Fibroblast of skin of right biceps (primary cell): ENCODE results near the gene ABI1.

Source experiments
- DNase-seq: peaks from one replicate; pipeline ENCODE4 v3.0.0-alpha.2; 2013

The ABI1 gene

DNA sequence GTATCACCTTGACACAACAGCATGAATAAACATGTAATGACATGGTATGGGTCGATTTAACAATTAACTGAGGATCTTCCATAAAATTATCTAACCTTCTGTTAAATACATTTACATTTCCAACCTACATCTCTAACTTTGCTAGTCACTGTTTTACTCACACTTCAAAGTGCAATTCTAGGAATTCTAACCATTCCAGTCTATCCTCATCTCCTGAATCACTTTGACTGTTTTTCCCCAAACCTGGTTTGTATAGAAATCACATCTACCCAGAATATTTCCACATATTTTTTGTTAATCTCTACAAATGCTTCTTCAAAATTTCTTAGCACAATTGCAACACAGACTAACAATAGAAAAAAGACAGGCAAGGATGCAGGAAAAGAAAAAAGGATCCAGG, 6.2 kb downstream of the ABI1 start:
- peak; percentile 38 for DNase-seq

- no peak for DNase-seq
Observed at GRCh38 chr10:26844396-26844975, 16.3 kb downstream of the ABI1 start.

DNA sequence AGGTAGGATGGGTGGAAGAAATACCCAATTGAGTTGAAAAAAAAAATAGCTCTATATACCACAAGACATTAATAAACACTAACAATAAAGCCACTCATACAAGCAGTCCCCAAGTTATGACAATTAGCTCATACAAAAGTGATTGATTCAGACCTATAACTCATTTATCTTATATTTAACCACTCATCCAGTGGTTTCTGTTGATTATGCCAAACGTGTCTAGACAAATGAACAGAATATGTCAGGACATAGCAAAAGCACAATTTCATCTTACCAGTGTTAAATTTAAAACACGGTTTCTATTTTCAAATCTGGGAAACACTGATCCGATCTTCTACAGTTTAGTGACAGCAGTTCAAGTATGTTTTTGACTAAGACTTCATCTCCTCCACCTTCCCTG, 17.0 kb downstream of the ABI1 start:
- no peak for DNase-seq

DNA sequence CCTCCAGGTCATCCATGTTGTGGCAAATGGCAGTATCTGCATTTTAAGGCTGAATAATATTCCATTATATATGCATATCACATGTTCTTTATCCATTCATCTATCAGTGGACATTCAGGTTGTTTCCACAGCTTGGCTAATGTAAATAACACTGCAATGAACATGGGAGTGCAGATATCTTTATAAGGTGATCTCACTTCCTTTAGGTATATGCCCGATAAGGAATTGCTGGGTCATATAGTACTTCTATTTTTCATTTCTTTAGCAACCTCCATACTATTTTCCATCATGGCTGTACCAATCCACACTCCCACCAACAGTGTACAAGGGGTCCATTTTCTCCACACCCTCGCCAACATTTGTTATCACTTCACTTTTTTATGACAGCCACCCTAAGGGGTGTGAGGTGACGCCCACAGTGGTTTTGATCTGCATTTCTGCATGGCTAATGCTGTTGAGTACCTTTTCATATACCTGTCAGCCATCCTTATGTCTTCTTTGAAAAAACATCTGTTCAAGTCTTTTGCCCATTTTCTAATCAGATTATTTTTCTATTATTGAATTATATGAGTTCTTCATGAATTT, 18.9 kb downstream of the ABI1 start:
- DNase-seq = no peak

- DNase-seq = no peak
Observed at GRCh38 chr10:26840938-26841732, 19.6 kb downstream of the ABI1 start.

- peak; percentile 55 for DNase-seq
Observed at GRCh38 chr10:26839966-26840627, 20.7 kb downstream of the ABI1 start.

GRCh38 chr10:26837139-26837538, 23.6 kb downstream of the ABI1 start:
- DNase-seq = no peak

GRCh38 chr10:26835025-26835424, 25.7 kb downstream of the ABI1 start:
- DNase-seq = no peak

GRCh38 chr10:26832960-26833359, 27.8 kb downstream of the ABI1 start:
- no peak for DNase-seq

DNA sequence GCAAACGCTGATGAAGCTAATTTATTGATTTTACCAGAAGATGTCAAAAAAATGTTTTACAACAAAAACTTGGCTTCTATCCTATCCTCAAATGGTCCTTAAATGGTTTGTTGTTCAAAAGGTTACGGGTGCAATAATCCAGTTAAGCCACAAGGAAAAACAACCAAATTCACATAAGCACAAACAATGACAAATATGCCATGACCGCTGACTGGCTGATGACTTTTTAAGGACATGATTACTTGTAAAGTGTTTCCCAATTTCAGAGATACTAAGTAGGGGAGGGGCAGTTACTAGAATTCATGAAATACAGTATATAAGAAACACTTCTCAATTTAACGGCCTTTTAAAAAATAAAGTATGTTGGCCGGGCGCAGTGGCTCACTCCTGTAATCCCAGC, 28.8 kb downstream of the ABI1 start:
- DNase-seq = no peak

DNA sequence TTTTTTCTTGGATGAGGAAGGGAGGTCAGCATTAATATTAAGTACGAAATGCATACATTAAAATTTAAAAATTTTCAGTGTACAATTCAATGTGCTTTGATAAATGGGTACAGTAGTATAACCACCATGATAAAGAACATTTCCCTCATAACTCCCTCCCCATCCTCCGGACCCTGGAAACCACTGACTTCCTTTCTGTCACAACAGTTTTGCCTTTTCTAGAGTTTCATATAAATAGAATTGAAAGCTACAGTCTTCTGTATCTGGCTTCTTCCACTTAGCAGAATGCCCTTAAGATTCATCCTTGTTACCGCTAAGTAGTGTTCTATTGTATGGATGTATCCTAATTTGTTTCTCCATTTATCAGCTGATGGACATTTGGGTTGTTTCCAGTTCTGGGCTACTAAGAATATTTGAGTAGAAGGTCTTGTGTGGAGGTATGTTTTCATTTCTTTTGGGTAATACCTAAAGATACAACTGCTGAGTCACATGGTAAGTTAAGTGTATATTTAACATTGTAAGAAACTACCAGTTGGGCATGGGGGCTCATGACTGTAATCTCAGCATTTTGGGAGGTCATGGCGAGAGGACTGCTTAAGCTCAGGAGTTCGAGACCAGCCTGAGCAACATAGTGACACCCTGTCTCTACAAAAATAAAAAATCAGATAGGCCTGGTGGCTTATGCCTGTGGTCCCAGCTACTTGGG, 30.8 kb downstream of the ABI1 start:
- DNase-seq = no peak

GRCh38 chr10:26824015-26824690, 36.6 kb downstream of the ABI1 start:
- no peak for DNase-seq

GRCh38 chr10:26821699-26822570, 38.8 kb downstream of the ABI1 start:
- DNase-seq = no peak

- DNase-seq = no peak
Observed at GRCh38 chr10:26815500-26815899, 45.3 kb downstream of the ABI1 start.

DNA sequence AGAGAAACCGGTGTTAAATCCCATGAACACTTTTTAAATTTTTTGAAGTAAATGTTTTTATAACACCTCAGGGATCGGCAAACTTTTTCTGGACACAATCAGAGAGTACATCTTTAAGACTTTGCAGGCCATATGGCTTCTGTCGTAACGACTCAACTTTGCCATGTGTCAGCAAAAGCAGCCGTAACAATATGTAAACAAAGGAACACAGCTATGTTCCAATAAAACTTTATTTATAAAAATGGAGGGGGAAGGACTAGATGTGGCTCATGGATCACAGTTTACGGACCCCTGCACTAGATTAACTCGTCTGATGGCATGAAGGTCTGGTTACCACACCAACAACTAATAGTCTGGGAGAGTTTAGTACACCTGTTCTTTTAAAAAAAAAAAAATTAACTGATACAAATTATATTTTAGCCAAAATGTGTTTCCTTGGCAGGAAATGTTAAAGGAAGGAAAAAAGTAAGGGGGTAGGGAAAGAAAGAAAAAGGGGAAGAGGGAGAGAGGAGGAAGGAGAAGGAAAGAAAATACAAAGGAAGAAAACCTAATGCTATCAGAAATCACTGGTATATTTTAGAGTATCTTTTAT, 50.2 kb downstream of the ABI1 start:
- DNase-seq = no peak

DNA sequence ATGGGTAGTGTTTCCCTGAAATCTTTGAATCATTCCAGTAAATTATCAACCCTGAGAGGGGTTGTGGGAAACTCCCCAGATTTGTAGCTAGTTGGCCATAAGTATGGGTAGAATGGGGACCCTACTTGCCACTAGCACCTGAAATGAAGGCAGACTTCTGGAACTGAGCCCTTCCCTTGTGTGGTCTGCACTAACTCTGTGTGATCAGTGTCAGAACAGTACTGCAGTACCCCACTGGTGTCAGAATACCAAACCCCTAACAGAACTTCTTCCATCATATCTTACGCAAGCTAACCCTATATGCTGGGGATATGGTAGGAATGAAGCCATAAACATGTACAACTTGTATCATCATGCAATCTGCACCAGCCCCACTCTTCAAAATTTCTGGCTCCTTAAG, 50.8 kb downstream of the ABI1 start:
- DNase-seq = no peak

DNA sequence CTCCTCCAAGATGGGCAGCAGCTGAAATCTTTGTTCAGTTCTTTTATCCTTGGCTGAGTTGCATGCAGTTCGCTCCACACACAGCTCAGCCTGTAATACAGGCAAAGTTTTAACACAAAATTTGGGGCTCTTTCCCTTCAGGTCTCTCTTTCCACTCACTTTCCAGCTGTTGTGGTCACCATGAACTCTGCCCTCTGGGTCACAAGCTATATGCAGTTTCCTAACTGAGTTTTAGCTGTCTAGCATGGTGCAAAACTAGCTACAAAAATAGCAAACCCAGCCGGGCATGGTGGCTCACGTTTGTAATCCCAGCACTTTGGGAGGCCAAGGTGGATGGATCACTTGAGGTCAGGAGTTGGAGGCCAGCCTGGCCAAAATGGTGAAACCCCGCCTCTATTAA, 53.2 kb downstream of the ABI1 start:
- no peak for DNase-seq

GRCh38 chr10:26806557-26806956, 54.2 kb downstream of the ABI1 start:
- DNase-seq = no peak

DNA sequence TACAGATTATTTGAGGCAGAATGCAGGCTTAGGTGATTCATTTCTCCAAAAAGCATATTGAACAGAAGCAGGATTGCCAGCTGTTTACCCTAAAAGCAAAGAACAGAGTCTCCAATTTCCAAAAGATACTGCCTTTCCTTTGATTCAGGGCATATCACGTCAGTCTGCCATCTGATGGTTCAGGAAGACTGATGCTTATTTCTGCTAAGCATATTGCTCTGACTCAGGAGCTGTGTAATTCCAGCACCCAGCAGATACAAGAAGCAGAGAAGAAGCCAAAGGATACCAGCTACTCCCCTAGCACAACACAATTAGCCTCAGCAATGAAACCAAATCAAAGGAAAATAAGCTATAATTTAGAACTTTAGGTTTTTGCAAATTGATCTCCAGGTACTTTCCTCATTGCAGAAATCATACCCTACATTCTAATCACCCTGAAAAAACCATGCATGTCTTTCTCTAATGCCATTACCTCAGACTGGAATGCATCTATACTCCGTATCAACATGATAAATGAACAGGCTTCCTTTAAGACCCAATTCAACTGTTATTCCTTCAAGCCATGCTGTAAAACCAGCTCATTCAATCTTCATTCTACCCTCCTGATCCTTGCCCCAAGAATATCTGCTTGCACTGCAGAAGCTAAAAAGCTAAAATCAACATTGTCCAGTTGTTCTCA, 55.1 kb downstream of the ABI1 start:
- peak; percentile 36 for DNase-seq
